Measurements from ENCODE around the gene TRIP6. TPM values are rescaled to one million over a fixed set of nuclear protein-coding genes. Genes with fewer than 3 reads are reported as not detected.

The TRIP6 gene
- total and polyA plus RNA-seq, 2 donors (not counting 3 experiments of a cell fraction or from before 2014, with no cell fraction given): 90.3 TPM

GRCh38 chr7:100832281-100832633 lies 34.9 kb upstream of the TRIP6 start:
- Histone ChIP-seq H3K9ac (replicated peaks; ENCODE audit: extremely low read depth, insufficient read depth, low read length) (no peak overlapping the region), H3K27ac (ENCODE audit: insufficient read depth, low read depth, low read length) (no peak overlapping the region), H3K9me1 (replicated peaks; ENCODE audit: control insufficient read depth, extremely low read depth, insufficient read depth, low read length) (no peaks in the 10 kb centered on the region), H2AFZ (ENCODE audit: low read depth, low read length) (no peak overlapping the region), H3K79me2 (ENCODE audit: control insufficient read depth, insufficient read depth, low read length) (no peaks in the 10 kb centered on the region), H3K9me3 (replicated peaks; ENCODE audit: control insufficient read depth, insufficient read depth, low read length) (no peaks in the 10 kb centered on the region), H3K4me1 (ENCODE audit: control insufficient read depth, extremely low read depth, insufficient read depth, low read length) (peaks cover 26% of the 10 kb centered on the region), H3K4me3 (replicated peaks in 1 of 3; ENCODE audit: insufficient read depth in 1 of 3, low read depth in 1 of 3, low read length in 3 of 3) (no peak overlapping the region), H3K36me3 (ENCODE audit: control insufficient read depth in 2 of 2, extremely low read depth in 1 of 2, insufficient read depth in 2 of 2, low read length in 2 of 2) (no peaks in the 10 kb centered on the region), H4K20me1 (replicated peaks; ENCODE audit: control insufficient read depth, extremely low read depth, insufficient read depth, low read length) (no peaks in the 10 kb centered on the region), H3K27me3 (ENCODE audit: control insufficient read depth in 2 of 2, insufficient read depth in 2 of 2, low read length in 2 of 2) (no peaks in the 10 kb centered on the region), H3K4me2 (ENCODE audit: insufficient read depth, low read length) (no peak overlapping the region)
- FAIRE-seq (no peak), DNase-seq (ENCODE audit: low read depth, low spot score) (no peak)
- no TSS peak for BruUV-seq (replicated peaks)
- ChIA-PET CTCF (interaction anchor here (1.3 to 1.9 kb wide), 4 partner anchors 13 to 127 kb away, joined by 3 to 9 read pairs (median 3); partner anchors contain the start of gene SRRT), POLR2A (no interaction called here)
- dilution Hi-C loops (cut with MboI; ENCODE audit: extremely low pct_ligation_motif_present, low sequenced_read_pairs) (loop anchor here (25.0 kb wide), 1 partner anchor 120 kb away; the partner anchor contains the start of genes EPO and POP7), intact Hi-C loops (cut with micrococcal nuclease) (no loop called here)
- TF ChIP-seq GATA2 (IDR thresholded peaks at IDR 0.05; ENCODE audit: insufficient read depth, insufficient read length, low read depth, low read length): no peak
- no peak for TF ChIP-seq CTCF (IDR thresholded peaks at IDR 0.05; ENCODE audit: extremely low read depth in 1 of 2, insufficient read depth in 1 of 2, low read depth in 1 of 2, low read length in 2 of 2)
- TF ChIP-seq FOS (IDR thresholded peaks at IDR 0.05; ENCODE audit: borderline replicate concordance, insufficient read depth, low read length): no peak
- no peak for TF ChIP-seq EZH2 (IDR thresholded peaks at IDR 0.05; ENCODE audit: borderline replicate concordance, low read depth, low read length, severe bottlenecking)
- no peak for TF ChIP-seq MYC (IDR thresholded peaks at IDR 0.05; ENCODE audit: low read depth, low read length)
- no peak for TF ChIP-seq POLR2AphosphoS5 (IDR thresholded peaks at IDR 0.05; ENCODE audit: insufficient read depth, low read depth, low read length)
- no peak for TF ChIP-seq MAX (IDR thresholded peaks at IDR 0.05; ENCODE audit: insufficient read depth, insufficient read length)
- no peak for TF ChIP-seq JUN (IDR thresholded peaks at IDR 0.05; ENCODE audit: borderline replicate concordance, insufficient read depth, insufficient read length, low read depth)
- no peak for TF ChIP-seq POLR2A (IDR thresholded peaks at IDR 0.05; ENCODE audit: low read depth, low read length)
